ENCODE results near the gene RIIAD1. TPM values are rescaled to one million over a fixed set of nuclear protein-coding genes. Genes with fewer than 3 reads are reported as not detected.

Gene RIIAD1
- total and polyA plus RNA-seq, 2 experiments from 2014 or later, result 1.2 TPM; not detected in 1

- no peaks in the 10 kb centered on the region for H3F3A ChIP-seq (ENCODE audit: insufficient read depth)
- no peak overlapping the region for H2AFZ ChIP-seq
- H3K9ac ChIP-seq, result no peak overlapping the region
- H4K20me1 ChIP-seq (ENCODE audit: insufficient read depth), result no peaks in the 10 kb centered on the region
- H3K9me3 ChIP-seq (ENCODE audit: low read depth), result no peaks in the 10 kb centered on the region
- WGBS, 2 experiments (ENCODE audit: low coverage in 1 of 2, low lambda C conversion rate in 2 of 2, missing lambda C conversion rate in 2 of 2), result 81 to 83% methylated on average over 4 of the region's 4 CpGs
- TF ChIP-seq EZH2 (IDR thresholded peaks at IDR 0.05; ENCODE audit: insufficient read depth, poor library complexity, severe bottlenecking) (no peak), EZH2phosphoT487 (IDR thresholded peaks at IDR 0.05; ENCODE audit: insufficient read depth, low read depth) (no peak)
- no peak overlapping the region for H3K27ac ChIP-seq
- no peak for DNase-seq
- no peaks in the 10 kb centered on the region for H3K9me2 ChIP-seq (ENCODE audit: insufficient read depth)
- peaks cover 53% of the 10 kb centered on the region for H3K27me3 ChIP-seq (replicated peaks; ENCODE audit: insufficient read depth)
- H3K79me2 ChIP-seq (ENCODE audit: insufficient read depth), result no peaks in the 10 kb centered on the region
- H3K4me3 ChIP-seq, result no peak overlapping the region
- no peaks in the 10 kb centered on the region for H3K4me1 ChIP-seq (ENCODE audit: insufficient read depth)
- H3K4me2 ChIP-seq (ENCODE audit: unreplicated experiment), result no peak overlapping the region
- no peaks in the 10 kb centered on the region for H3K36me3 ChIP-seq (ENCODE audit: low read depth)
- in situ Hi-C loops (cut with MboI), result no loop called here
Observed at GRCh38 chr1:151718666-151719065, 2.7 kb upstream of the RIIAD1 start.

- 57 to 73% methylated on average over 1 of the region's 1 CpG for WGBS, 2 experiments (ENCODE audit: low coverage in 1 of 2, low lambda C conversion rate in 2 of 2, missing lambda C conversion rate in 2 of 2)
- Histone ChIP-seq H3K4me3 (peak overlapping the region; percentile 70; the same call in 1 of the 2 replicates), H3K9me2 (ENCODE audit: insufficient read depth) (no peaks in the 10 kb centered on the region), H3F3A (ENCODE audit: insufficient read depth) (no peaks in the 10 kb centered on the region), H3K9ac (no peak overlapping the region), H2AFZ (no peak overlapping the region), H3K4me1 (ENCODE audit: insufficient read depth) (no peaks in the 10 kb centered on the region), H3K27ac (no peak overlapping the region), H3K9me3 (ENCODE audit: low read depth) (no peaks in the 10 kb centered on the region), H4K20me1 (ENCODE audit: insufficient read depth) (no peaks in the 10 kb centered on the region), H3K36me3 (ENCODE audit: low read depth) (no peaks in the 10 kb centered on the region), H3K4me2 (ENCODE audit: unreplicated experiment) (peak overlapping the region; percentile 88), H3K27me3 (replicated peaks; ENCODE audit: insufficient read depth) (peaks cover 56% of the 10 kb centered on the region), H3K79me2 (ENCODE audit: insufficient read depth) (no peaks in the 10 kb centered on the region)
- in situ Hi-C loops (cut with MboI), result no loop called here
- TF ChIP-seq EZH2 (IDR thresholded peaks at IDR 0.05; ENCODE audit: insufficient read depth, poor library complexity, severe bottlenecking) (no peak), EZH2phosphoT487 (IDR thresholded peaks at IDR 0.05; ENCODE audit: insufficient read depth, low read depth) (no peak)
- DNase-seq, result no peak
Observed at GRCh38 chr1:151720125-151720524, 1.2 kb upstream of the RIIAD1 start.

GRCh38 chr1:151720554-151720953 lies 768 bp upstream of the RIIAD1 start:
- H3K27ac ChIP-seq, result no peak overlapping the region
- H3K36me3 ChIP-seq (ENCODE audit: low read depth), result no peaks in the 10 kb centered on the region
- no peaks in the 10 kb centered on the region for H3K79me2 ChIP-seq (ENCODE audit: insufficient read depth)
- WGBS, 2 experiments (ENCODE audit: low coverage in 1 of 2, low lambda C conversion rate in 2 of 2, missing lambda C conversion rate in 2 of 2), result 18 to 26% methylated on average over 5 of the region's 5 CpGs
- H3K4me2 ChIP-seq (ENCODE audit: unreplicated experiment), result peak overlapping the region; percentile 88
- H3K9ac ChIP-seq, result no peak overlapping the region
- H3K9me3 ChIP-seq (ENCODE audit: low read depth), result no peaks in the 10 kb centered on the region
- H3K9me2 ChIP-seq (ENCODE audit: insufficient read depth), result no peaks in the 10 kb centered on the region
- no peaks in the 10 kb centered on the region for H4K20me1 ChIP-seq (ENCODE audit: insufficient read depth)
- peak overlapping the region; percentile 70 for H3K4me3 ChIP-seq
- peak; percentile 18 for DNase-seq
- peaks cover 52% of the 10 kb centered on the region for H3K27me3 ChIP-seq (replicated peaks; ENCODE audit: insufficient read depth)
- in situ Hi-C loops (cut with MboI), result no loop called here
- H2AFZ ChIP-seq, result peak overlapping the region; percentile 58
- H3K4me1 ChIP-seq (ENCODE audit: insufficient read depth), result no peaks in the 10 kb centered on the region
- TF ChIP-seq EZH2 (IDR thresholded peaks at IDR 0.05; ENCODE audit: insufficient read depth, poor library complexity, severe bottlenecking) (no peak), EZH2phosphoT487 (IDR thresholded peaks at IDR 0.05; ENCODE audit: insufficient read depth, low read depth) (no peak)
- no peaks in the 10 kb centered on the region for H3F3A ChIP-seq (ENCODE audit: insufficient read depth)

- Histone ChIP-seq H2AFZ (peak overlapping the region; percentile 73; the same call in 1 of the 2 replicates), H3F3A (ENCODE audit: insufficient read depth) (no peaks in the 10 kb centered on the region), H3K79me2 (ENCODE audit: insufficient read depth) (no peaks in the 10 kb centered on the region), H3K4me1 (ENCODE audit: insufficient read depth) (no peaks in the 10 kb centered on the region), H4K20me1 (ENCODE audit: insufficient read depth) (no peaks in the 10 kb centered on the region), H3K9me2 (ENCODE audit: insufficient read depth) (no peaks in the 10 kb centered on the region), H3K4me3 (peak overlapping the region; percentile 70), H3K4me2 (ENCODE audit: unreplicated experiment) (peak overlapping the region; percentile 88), H3K36me3 (ENCODE audit: low read depth) (no peaks in the 10 kb centered on the region), H3K9ac (0 out of 2 replicates have a peak overlapping the region, but pooled peaks have one; percentile 31), H3K27me3 (replicated peaks; ENCODE audit: insufficient read depth) (peaks cover 49% of the 10 kb centered on the region), H3K9me3 (ENCODE audit: low read depth) (no peaks in the 10 kb centered on the region), H3K27ac (no peak overlapping the region)
- 38 to 43% methylated on average over 17 of the region's 17 CpGs for WGBS, 2 experiments (ENCODE audit: low coverage in 1 of 2, low lambda C conversion rate in 2 of 2, missing lambda C conversion rate in 2 of 2)
- TF ChIP-seq EZH2phosphoT487 (IDR thresholded peaks at IDR 0.05; ENCODE audit: insufficient read depth, low read depth), result no peak
- no peak for TF ChIP-seq EZH2 (IDR thresholded peaks at IDR 0.05; ENCODE audit: insufficient read depth, poor library complexity, severe bottlenecking)
- DNase-seq, result no peak
- in situ Hi-C loops (cut with MboI), result no loop called here
Observed at GRCh38 chr1:151721788-151722510, 627 bp downstream of the RIIAD1 start.
